T-helper 1 cell treated with Interleukin-12 subunit alpha and Interleukin-12 subunit beta and Interleukin-4 antibody, amounts not matched to agents 30 μg/mL and 1 μg/mL, for 36 hours (primary cell): Measurements from ENCODE around the gene HPN.
"Not testable (repeated sequence)": the region's sequence is repeated elsewhere in the genome, so short reads cannot be mapped to it uniquely, and the experiment has no call there.

Source experiments
- H3K27ac Mint-ChIP-seq: one replicate; pipeline ENCODE4 v1.8.0; 2021; ENCODE audit warnings: mild to moderate bottlenecking, mixed read lengths
- H3K27me3 Mint-ChIP-seq: one replicate; pipeline ENCODE4 v1.8.0; 2021; ENCODE audit warnings: low read depth, mixed read lengths
- H3K36me3 Mint-ChIP-seq: one replicate; pipeline ENCODE4 v1.8.0; 2021; ENCODE audit warnings: low read depth, mixed read lengths
- H3K4me1 Mint-ChIP-seq: one replicate; pipeline ENCODE4 v1.8.0; 2021; ENCODE audit warnings: low read depth, mixed read lengths
- H3K4me3 Mint-ChIP-seq: one replicate; pipeline ENCODE4 v1.8.0; 2021; ENCODE audit warnings: mild to moderate bottlenecking, moderate library complexity, mixed read lengths
- H3K9me3 Mint-ChIP-seq: one replicate; pipeline ENCODE4 v1.8.0; 2021; ENCODE audit warnings: mixed read lengths

Gene HPN

GRCh38 chr19:35029275-35029736 lies 12.2 kb upstream of the HPN start:
- Mint-ChIP-seq H3K4me3 (peak overlapping the region; percentile 58), H3K27me3 (peaks cover 26% of the 10 kb centered on the region)
- H3K36me3 Mint-ChIP-seq, H3K27ac Mint-ChIP-seq, H3K9me3 Mint-ChIP-seq, H3K4me1 Mint-ChIP-seq: not testable (repeated sequence)

GRCh38 chr19:35029737-35030256 lies 11.7 kb upstream of the HPN start:
- Mint-ChIP-seq H3K4me1 (peaks cover 6% of the 10 kb centered on the region), H3K27me3 (peaks cover 26% of the 10 kb centered on the region), H3K9me3 (no peaks in the 10 kb centered on the region), H3K36me3 (peaks cover 10% of the 10 kb centered on the region), H3K4me3 (peak overlapping the region; percentile 58), H3K27ac (no peak overlapping the region)

GRCh38 chr19:35030257-35031071 lies 11.1 kb upstream of the HPN start, which contains the start of gene SCN1B:
Gene SCN1B, plus strand, starts transcription at chr19:35030470. Its CDS starts 351 bp downstream, at chr19:35030821.
- Mint-ChIP-seq H3K27me3 (peaks cover 26% of the 10 kb centered on the region), H3K4me3 (peak within 1 kb of the TSS; percentile 76), H3K4me1 (peaks cover 6% of the 10 kb centered on the region), H3K9me3 (no peaks in the 10 kb centered on the region), H3K27ac (peak within 1 kb of the TSS; percentile 3), H3K36me3 (peaks cover 6% of the 10 kb centered on the region)

- Mint-ChIP-seq H3K4me1 (peaks cover 6% of the 10 kb centered on the region), H3K27ac (peak overlapping the region; percentile 3), H3K4me3 (peak overlapping the region; percentile 76), H3K36me3 (peaks cover 6% of the 10 kb centered on the region), H3K9me3 (no peaks in the 10 kb centered on the region), H3K27me3 (peaks cover 26% of the 10 kb centered on the region)
Measured at GRCh38 chr19:35031072-35031881, 10.2 kb upstream of the HPN start.

GRCh38 chr19:35032356-35032865 lies 9.1 kb upstream of the HPN start:
- no peak overlapping the region for H3K27ac Mint-ChIP-seq
- H3K4me3 Mint-ChIP-seq, result no peak overlapping the region

GRCh38 chr19:35033067-35034004 lies 8.2 kb upstream of the HPN start:
- peaks cover 6% of the 10 kb centered on the region for H3K4me1 Mint-ChIP-seq
- peaks cover 30% of the 10 kb centered on the region for H3K27me3 Mint-ChIP-seq
- no peak overlapping the region for H3K4me3 Mint-ChIP-seq
- no peaks in the 10 kb centered on the region for H3K9me3 Mint-ChIP-seq
- no peak overlapping the region for H3K27ac Mint-ChIP-seq
- H3K36me3 Mint-ChIP-seq, result peaks cover 3% of the 10 kb centered on the region

More at GRCh38 chr19:35032356-35032865, 9.1 kb upstream of the HPN start:
- Mint-ChIP-seq H3K4me1 (peaks cover 6% of the 10 kb centered on the region), H3K9me3 (no peaks in the 10 kb centered on the region), H3K36me3 (peaks cover 3% of the 10 kb centered on the region), H3K27me3 (peaks cover 26% of the 10 kb centered on the region)

- Mint-ChIP-seq H3K4me1 (peaks cover 6% of the 10 kb centered on the region), H3K4me3 (no peak overlapping the region), H3K9me3 (no peaks in the 10 kb centered on the region), H3K36me3 (peaks cover 3% of the 10 kb centered on the region), H3K27ac (no peak overlapping the region), H3K27me3 (peaks cover 30% of the 10 kb centered on the region)
Measured at GRCh38 chr19:35034005-35034502, 7.5 kb upstream of the HPN start.

- Mint-ChIP-seq H3K27me3 (peaks cover 25% of the 10 kb centered on the region), H3K27ac (no peak overlapping the region), H3K9me3 (no peaks in the 10 kb centered on the region), H3K4me3 (no peak overlapping the region), H3K36me3 (peaks cover 3% of the 10 kb centered on the region), H3K4me1 (peaks cover 6% of the 10 kb centered on the region)
Measured at GRCh38 chr19:35034588-35035382, 6.7 kb upstream of the HPN start.

GRCh38 chr19:35037716-35038622 lies 3.6 kb upstream of the HPN start:
- H3K36me3 Mint-ChIP-seq, result no peaks in the 10 kb centered on the region
- peaks cover 7% of the 10 kb centered on the region for H3K4me1 Mint-ChIP-seq
- H3K9me3 Mint-ChIP-seq, result no peaks in the 10 kb centered on the region
- peaks cover 16% of the 10 kb centered on the region for H3K27me3 Mint-ChIP-seq
- no peak overlapping the region for H3K4me3 Mint-ChIP-seq
- no peak overlapping the region for H3K27ac Mint-ChIP-seq

GRCh38 chr19:35038623-35039512 lies 2.7 kb upstream of the HPN start:
- no peaks in the 10 kb centered on the region for H3K9me3 Mint-ChIP-seq
- no peak overlapping the region for H3K4me3 Mint-ChIP-seq
- no peak overlapping the region for H3K27ac Mint-ChIP-seq
- H3K4me1 Mint-ChIP-seq, result peaks cover 7% of the 10 kb centered on the region
- no peaks in the 10 kb centered on the region for H3K36me3 Mint-ChIP-seq
- peaks cover 12% of the 10 kb centered on the region for H3K27me3 Mint-ChIP-seq

- Mint-ChIP-seq H3K36me3 (no peaks in the 10 kb centered on the region), H3K27ac (no peak overlapping the region), H3K9me3 (no peaks in the 10 kb centered on the region), H3K4me3 (no peak overlapping the region), H3K4me1 (peaks cover 13% of the 10 kb centered on the region), H3K27me3 (peaks cover 12% of the 10 kb centered on the region)
Measured at GRCh38 chr19:35039881-35040825, 1.4 kb upstream of the HPN start.
